Panc1 (cell line): Measurements from ENCODE around the gene DPH1. TPM values are rescaled to one million over a fixed set of nuclear protein-coding genes. Genes with fewer than 3 reads are reported as not detected.

ENCODE experiments used
- ATAC-seq: fragments of 200-7000 bp; cut with Tn5 transposase; 2 replicates; pipeline ENCODE4 v1.9.1; 2020; ENCODE audit warnings: mild to moderate bottlenecking, moderate library complexity
- BruUV-seq: library from RNA; stranded (reverse); fragments of 400-500 nt; replicated peaks from 2 replicates; lab custom pipeline; 2021; lab: Mats Ljungman, UMichigan
- CTCF ChIA-PET: fragments of 300-600 bp; sonication (Branson Sonifier 250); formaldehyde crosslinking; loops from one replicate; lab custom pipeline; 2022; ENCODE audit warnings: antibody characterized with exemption; lab: Charles Lee
- POLR2A ChIA-PET: fragments of 300-600 bp; sonication (Branson Sonifier 250); formaldehyde crosslinking; loops from one replicate; lab custom pipeline; 2022; ENCODE audit warnings: antibody characterized with exemption; lab: Charles Lee
- DNase-seq: peaks from one replicate; pipeline ENCODE4 v3.0.0-alpha.2; 2010; ENCODE audit warnings: low read depth, low spot score
- H3K27ac ChIP-seq: 2 replicates; pipeline ENCODE4 v1.5.1; 2011; ENCODE audit warnings: mild to moderate bottlenecking, low read length, inconsistent platforms
- H3K27me3 ChIP-seq: fragments of 200-500 bp; sonication (Bioruptor generic); 2 replicates; pipeline ENCODE4 v1.6.0; 2014; ENCODE audit warnings: low read length, inconsistent platforms; ENCODE audit not compliant: control insufficient read depth, insufficient read depth
- H3K36me3 ChIP-seq: fragments of 200-500 bp; sonication (Bioruptor generic); 2 replicates; pipeline ENCODE4 v1.5.1; 2014; ENCODE audit warnings: inconsistent platforms, mild to moderate bottlenecking, low read length, moderate library complexity; ENCODE audit not compliant: control insufficient read depth, insufficient read depth
- H3K4me1 ChIP-seq: 2 replicates; pipeline ENCODE4 v1.5.1; 2011; ENCODE audit warnings: inconsistent platforms, mild to moderate bottlenecking, low read length, moderate library complexity; ENCODE audit not compliant: control insufficient read depth, insufficient read depth
- H3K4me3 ChIP-seq, 2 experiments: 2 replicates each; pipeline ENCODE4 v1.5.1; 2011 to 2012; ENCODE audit warnings: low read depth in 2 of 2, low read length in 2 of 2, mild to moderate bottlenecking in 2 of 2, inconsistent platforms in 1 of 2, moderate library complexity in 1 of 2
- H3K9me3 ChIP-seq: fragments of 200-500 bp; sonication (Bioruptor generic); 2 replicates; pipeline ENCODE4 v1.5.1; 2014; ENCODE audit warnings: low read depth, mild to moderate bottlenecking, inconsistent platforms, low read length, moderate library complexity; ENCODE audit not compliant: control insufficient read depth, insufficient read depth
- CTCF ChIP-seq: fragments of 450-650 bp; IDR thresholded peaks from 2 replicates; pipeline ENCODE4 v1.5.1; 2017; ENCODE audit warnings: mild to moderate bottlenecking
- POLR2AphosphoS5 ChIP-seq: IDR thresholded peaks from 2 replicates; pipeline ENCODE4 v1.6.1; 2012; ENCODE audit warnings: mild to moderate bottlenecking, low read depth, low read length, moderate library complexity
- REST ChIP-seq, 2 experiments: IDR thresholded peaks; 2 replicates each; pipeline ENCODE4 v1.6.1; 2011 to 2012; ENCODE audit warnings: low read depth in 2 of 2, control low read depth in 1 of 2, low read length in 1 of 2, mild to moderate bottlenecking in 1 of 2, moderate library complexity in 1 of 2; ENCODE audit not compliant: insufficient read depth in 1 of 2
- SIN3A ChIP-seq: IDR thresholded peaks from 2 replicates; pipeline ENCODE4 v1.6.1; 2012; ENCODE audit warnings: low read depth, mild to moderate bottlenecking, low read length, moderate library complexity, borderline replicate concordance; ENCODE audit not compliant: insufficient read depth
- TCF7L2 ChIP-seq: IDR thresholded peaks from 2 replicates; pipeline ENCODE4 v1.6.1; 2011; ENCODE audit warnings: mild to moderate bottlenecking, low read depth, low read length, inconsistent platforms
- in situ Hi-C: cut with HindIII; loops from 2 replicates; pipeline ENCODE4 v1.10.0; 2016; ENCODE audit warnings: low sequenced_read_pairs, low pct_unique_long_range_greater_than_20kb
- intact Hi-C: fragments of 100-400 bp; cut with micrococcal nuclease; formaldehyde crosslinking; loops from one replicate; pipeline ENCODE4 v1.10.0; 2022; ENCODE audit not compliant: unreplicated experiment
- total RNA-seq: library from RNA; stranded (reverse); gene quantifications from one replicate; pipeline ENCODE4 v1.2.1, GENCODE V29; 2021; ENCODE audit not compliant: unreplicated experiment

DPH1 gene
- total RNA-seq, 1 experiment from 2014 or later, result 24.3 TPM

GRCh38 chr17:1996800-1997288 is 33.1 kb upstream of the DPH1 start:
- Histone ChIP-seq H3K27me3 (no peaks in the 10 kb centered on the region), H3K36me3 (no peaks in the 10 kb centered on the region), H3K9me3 (no peaks in the 10 kb centered on the region), H3K27ac (no peak overlapping the region), H3K4me3 (no peak overlapping the region), H3K4me1 (peaks cover 13% of the 10 kb centered on the region; the same call in 1 of the 2 replicates)
- TF ChIP-seq TCF7L2 (no peak), CTCF (no peak), POLR2AphosphoS5 (no peak), REST (IDR thresholded peaks at IDR 0.05; ENCODE audit: insufficient read depth in 1 of 2, low read depth in 2 of 2, low read length in 1 of 2) (no peak), SIN3A (no peak)
- DNase-seq, result no peak
- in situ Hi-C loops (no loop called here), intact Hi-C loops (no loop called here)
- BruUV-seq, result no TSS peak
- ChIA-PET CTCF (no interaction called here), POLR2A (interaction anchor here (0.6 kb wide), 1 partner anchor 209 kb away, joined by 3 read pairs; no protein-coding TSS in a partner anchor)
- ATAC-seq, result no peak

- Histone ChIP-seq H3K4me1 (peaks cover 13% of the 10 kb centered on the region; the same call in 1 of the 2 replicates), H3K9me3 (no peaks in the 10 kb centered on the region), H3K27ac (no peak overlapping the region), H3K4me3 (no peak overlapping the region), H3K36me3 (no peaks in the 10 kb centered on the region), H3K27me3 (no peaks in the 10 kb centered on the region)
- in situ Hi-C loops, result no loop called here
- ATAC-seq (peak; percentile 37; the same call in 1 of the 2 replicates), DNase-seq (no peak)
- CTCF ChIA-PET, result no interaction called here
- POLR2A ChIA-PET, result interaction anchor here (0.6 kb wide), 1 partner anchor 209 kb away, joined by 3 read pairs; no protein-coding TSS in a partner anchor
- TF ChIP-seq CTCF (no peak), TCF7L2 (no peak), SIN3A (no peak), POLR2AphosphoS5 (no peak), REST (IDR thresholded peaks at IDR 0.05; ENCODE audit: insufficient read depth in 1 of 2, low read depth in 2 of 2, low read length in 1 of 2) (no peak)
- intact Hi-C loops, result no loop called here
- no TSS peak for BruUV-seq
These were observed 32.5 kb upstream of the DPH1 start for GRCh38 chr17:1997289-1997926.
